WERI-Rb-1 (cell line): ENCODE data around the gene GFRA1.

Experiments used
- DNase-seq: peaks from one replicate; pipeline ENCODE4 v3.0.0-alpha.2; 2020
- H3K27ac ChIP-seq: fragments of 250-450 bp; sonication (Bioruptor Pico); 2 replicates; pipeline ENCODE4 v1.5.1; 2020; ENCODE audit warnings: mild to moderate bottlenecking, moderate library complexity
- H3K27me3 ChIP-seq: fragments of 250-450 bp; sonication (Bioruptor Pico); 2 replicates; pipeline ENCODE4 v1.5.1; 2021; ENCODE audit warnings: mild to moderate bottlenecking, low read depth, moderate library complexity; ENCODE audit not compliant: insufficient read depth, severe bottlenecking
- H3K36me3 ChIP-seq: fragments of 250-450 bp; sonication (Bioruptor Pico); 2 replicates; pipeline ENCODE4 v1.5.1; 2020; ENCODE audit warnings: mild to moderate bottlenecking, moderate library complexity
- H3K4me3 ChIP-seq: 2 replicates; pipeline ENCODE4 v1.5.1; 2011; ENCODE audit warnings: low read depth, mild to moderate bottlenecking, control low read depth, low read length
- H3K9me3 ChIP-seq: fragments of 250-450 bp; sonication (Bioruptor Pico); 2 replicates; pipeline ENCODE4 v1.5.1; 2021; ENCODE audit warnings: mild to moderate bottlenecking, moderate library complexity; ENCODE audit not compliant: severe bottlenecking
- TF ChIP-seq, protein P1 (sequence below): IDR thresholded peaks from 2 replicates; pipeline ENCODE4 v1.5.1; 2011; ENCODE audit warnings: low read depth, mild to moderate bottlenecking, control low read depth, inconsistent platforms, low read length

The GFRA1 gene

DNA sequence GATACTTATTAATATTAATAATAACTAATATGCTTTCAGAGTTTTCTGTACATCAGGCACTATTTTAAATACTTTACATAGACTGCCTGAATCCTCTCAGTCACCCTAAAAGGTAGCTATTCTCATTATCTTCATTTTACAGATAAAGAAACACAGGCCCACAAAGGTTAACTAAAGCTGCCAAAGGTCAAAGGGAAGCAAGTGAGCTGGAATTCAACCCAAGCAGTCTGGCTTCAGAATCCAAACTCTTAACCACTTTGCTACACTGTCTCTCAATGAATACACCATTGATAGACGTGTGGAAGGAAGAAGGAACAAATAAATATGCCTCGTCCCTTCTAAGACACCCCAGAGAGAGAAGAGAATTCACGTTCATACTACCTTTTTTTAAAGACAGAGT, 52.0 kb downstream of the GFRA1 start:
- Histone ChIP-seq H3K36me3 (no peaks in the 10 kb centered on the region), H3K27ac (no peak overlapping the region), H3K9me3 (no peaks in the 10 kb centered on the region), H3K27me3 (no peaks in the 10 kb centered on the region), H3K4me3 (no peak overlapping the region)
- no peak for DNase-seq
- TF ChIP-seq, protein P1, sequence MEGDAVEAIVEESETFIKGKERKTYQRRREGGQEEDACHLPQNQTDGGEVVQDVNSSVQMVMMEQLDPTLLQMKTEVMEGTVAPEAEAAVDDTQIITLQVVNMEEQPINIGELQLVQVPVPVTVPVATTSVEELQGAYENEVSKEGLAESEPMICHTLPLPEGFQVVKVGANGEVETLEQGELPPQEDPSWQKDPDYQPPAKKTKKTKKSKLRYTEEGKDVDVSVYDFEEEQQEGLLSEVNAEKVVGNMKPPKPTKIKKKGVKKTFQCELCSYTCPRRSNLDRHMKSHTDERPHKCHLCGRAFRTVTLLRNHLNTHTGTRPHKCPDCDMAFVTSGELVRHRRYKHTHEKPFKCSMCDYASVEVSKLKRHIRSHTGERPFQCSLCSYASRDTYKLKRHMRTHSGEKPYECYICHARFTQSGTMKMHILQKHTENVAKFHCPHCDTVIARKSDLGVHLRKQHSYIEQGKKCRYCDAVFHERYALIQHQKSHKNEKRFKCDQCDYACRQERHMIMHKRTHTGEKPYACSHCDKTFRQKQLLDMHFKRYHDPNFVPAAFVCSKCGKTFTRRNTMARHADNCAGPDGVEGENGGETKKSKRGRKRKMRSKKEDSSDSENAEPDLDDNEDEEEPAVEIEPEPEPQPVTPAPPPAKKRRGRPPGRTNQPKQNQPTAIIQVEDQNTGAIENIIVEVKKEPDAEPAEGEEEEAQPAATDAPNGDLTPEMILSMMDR: no peak

DNA sequence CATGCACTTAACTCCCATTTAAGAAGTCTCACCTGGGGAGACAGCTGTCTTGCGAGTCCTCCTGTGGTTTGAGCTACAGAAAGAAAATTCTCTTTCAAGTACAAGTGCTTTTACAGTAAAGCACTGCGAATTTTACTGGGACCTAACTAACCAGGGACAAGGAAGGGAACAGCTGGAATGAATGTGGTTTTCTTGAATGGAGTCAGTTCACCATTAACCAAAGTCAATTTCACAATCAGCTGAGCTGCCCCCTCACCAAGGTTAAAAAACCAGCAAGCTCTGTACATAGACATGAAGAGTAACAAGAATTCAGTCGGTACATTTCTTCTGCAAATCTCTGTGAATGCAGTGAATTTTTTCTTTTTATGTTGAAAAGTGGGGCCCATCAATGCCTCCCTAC, 56.3 kb downstream of the GFRA1 start:
- no peaks in the 10 kb centered on the region for H3K27me3 ChIP-seq
- no peak overlapping the region for H3K27ac ChIP-seq
- no peaks in the 10 kb centered on the region for H3K36me3 ChIP-seq
- TF ChIP-seq, protein P1: no peak
- DNase-seq: no peak
- H3K9me3 ChIP-seq: no peaks in the 10 kb centered on the region
- no peak overlapping the region for H3K4me3 ChIP-seq

DNA sequence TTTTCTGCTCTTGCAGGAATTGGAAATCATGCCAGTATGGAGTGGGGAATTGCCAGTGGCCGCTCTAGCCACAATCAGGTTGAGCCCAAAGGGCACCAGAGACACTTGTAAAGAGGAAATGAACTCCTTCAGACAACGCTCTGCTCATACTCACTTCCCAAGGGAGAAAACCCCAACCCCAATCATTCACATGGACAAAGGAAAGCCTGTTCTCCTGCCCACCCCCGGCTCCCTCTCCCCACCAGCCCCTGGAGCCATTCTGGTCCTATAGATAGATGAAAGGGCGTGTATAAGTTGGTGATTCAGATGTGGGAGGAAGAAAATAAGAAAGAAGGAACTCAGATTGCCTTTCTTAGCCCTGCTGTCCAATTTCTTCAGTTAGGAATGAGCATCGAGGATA, 57.4 kb downstream of the GFRA1 start:
- Histone ChIP-seq H3K9me3 (no peaks in the 10 kb centered on the region), H3K27me3 (no peaks in the 10 kb centered on the region), H3K36me3 (no peaks in the 10 kb centered on the region), H3K27ac (no peak overlapping the region), H3K4me3 (no peak overlapping the region)
- TF ChIP-seq, protein P1: no peak
- DNase-seq: no peak

DNA sequence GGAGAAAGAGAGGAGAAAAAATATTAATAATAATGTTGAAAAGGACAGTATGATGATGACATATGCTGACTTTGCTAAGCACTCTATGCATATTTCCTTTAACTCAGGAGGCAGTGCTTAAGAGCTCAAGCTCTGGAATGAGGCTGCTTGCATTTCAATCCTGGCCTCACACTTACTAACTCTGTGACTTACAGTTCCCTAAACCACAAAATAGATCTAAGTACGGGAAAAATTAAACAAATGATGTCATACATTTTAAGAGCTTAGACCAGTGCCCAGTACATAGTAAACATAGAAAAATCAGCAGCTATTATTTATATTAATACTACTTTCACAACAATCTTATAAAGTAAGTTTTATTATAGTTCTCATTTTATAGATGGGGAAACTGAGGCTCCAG, 61.3 kb downstream of the GFRA1 start:
- no peaks in the 10 kb centered on the region for H3K27me3 ChIP-seq
- H3K4me3 ChIP-seq: no peak overlapping the region
- H3K27ac ChIP-seq: no peak overlapping the region
- TF ChIP-seq, protein P1: no peak
- H3K9me3 ChIP-seq: no peaks in the 10 kb centered on the region
- H3K36me3 ChIP-seq: no peaks in the 10 kb centered on the region
- no peak for DNase-seq

DNA sequence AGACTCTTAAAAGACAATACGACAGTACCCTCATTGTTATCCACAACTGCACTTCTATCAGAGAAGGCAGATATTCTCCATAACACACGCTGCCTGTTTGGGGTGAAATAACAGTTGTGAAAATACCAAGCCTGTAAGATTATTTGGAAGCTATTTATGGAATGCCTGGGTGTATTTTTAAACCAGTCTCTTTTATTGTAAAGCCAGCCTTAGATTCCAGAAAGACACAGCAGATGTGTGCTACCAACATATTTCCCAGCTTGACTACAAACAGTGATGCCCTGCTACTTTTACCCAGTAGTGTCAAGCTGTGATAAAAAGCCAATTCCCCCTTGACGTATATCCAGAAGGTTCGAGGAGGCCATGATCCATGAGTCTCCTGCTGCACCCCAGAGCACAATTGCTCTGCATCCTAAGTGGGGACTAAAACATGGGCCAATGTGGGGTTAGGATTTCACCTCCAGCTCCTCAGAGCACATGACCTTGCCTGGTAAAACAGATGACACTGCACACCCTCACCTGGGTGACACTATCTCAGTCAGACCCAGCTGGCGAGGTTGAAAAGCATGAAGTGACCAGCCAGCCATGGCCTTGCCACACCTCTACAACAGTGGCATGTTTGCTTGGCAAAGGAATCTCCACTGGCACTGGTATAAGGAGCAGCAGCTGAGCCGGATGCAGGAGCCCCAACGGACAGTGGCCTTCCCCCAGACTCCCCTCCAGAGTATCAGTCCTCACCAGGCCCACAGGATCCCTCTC, 62.2 kb downstream of the GFRA1 start:
- no peak for DNase-seq
- TF ChIP-seq, protein P1: no peak
- no peak overlapping the region for H3K4me3 ChIP-seq
- H3K9me3 ChIP-seq: no peaks in the 10 kb centered on the region
- no peak overlapping the region for H3K27ac ChIP-seq
- H3K27me3 ChIP-seq: no peaks in the 10 kb centered on the region
- no peaks in the 10 kb centered on the region for H3K36me3 ChIP-seq

DNA sequence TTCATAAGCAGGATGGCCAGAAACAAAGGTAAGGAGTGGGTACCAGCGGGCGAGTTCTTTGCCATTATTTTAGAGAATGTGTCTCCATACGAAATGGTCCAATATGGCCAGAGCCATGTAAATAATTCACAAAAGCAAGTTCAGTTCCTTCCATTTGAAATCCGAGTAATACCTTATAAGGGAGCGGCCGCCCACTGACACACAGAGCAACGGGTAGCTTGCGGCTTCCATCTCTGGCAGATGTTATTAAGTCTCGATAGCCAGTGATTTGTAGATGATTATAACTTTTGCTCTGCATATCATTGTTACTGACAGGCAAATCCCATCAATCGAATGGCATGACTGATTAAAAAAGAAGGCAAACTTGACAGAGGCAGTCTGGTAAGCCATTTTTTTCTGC, 63.2 kb downstream of the GFRA1 start:
- no peak for DNase-seq
- no peaks in the 10 kb centered on the region for H3K27me3 ChIP-seq
- H3K36me3 ChIP-seq: no peaks in the 10 kb centered on the region
- H3K9me3 ChIP-seq: no peaks in the 10 kb centered on the region
- H3K4me3 ChIP-seq: no peak overlapping the region
- no peak overlapping the region for H3K27ac ChIP-seq
- TF ChIP-seq, protein P1: no peak
